Epithelial cell of proximal tubule (primary cell): ENCODE data around the gene IMPG1. TPM values are rescaled to one million over a fixed set of nuclear protein-coding genes. Genes with fewer than 3 reads are reported as not detected.

Experiments
- DNase-seq: peaks from one replicate; pipeline ENCODE4 v3.0.0-alpha.2; 2011; ENCODE audit warnings: low read depth
- H3K4me3 ChIP-seq: 2 replicates; pipeline ENCODE4 v1.5.1; 2011; ENCODE audit warnings: low read depth, mild to moderate bottlenecking, low read length
- CTCF ChIP-seq: conservative IDR thresholded peaks from 2 replicates; pipeline ENCODE4 v1.5.1; 2012; ENCODE audit warnings: low read depth, mild to moderate bottlenecking, low read length
- total RNA-seq: library from RNA; depleted of rRNA; stranded (reverse); fragments of >200 nt; gene quantifications from 2 replicates; pipeline ENCODE4 v1.2.3, GENCODE V29; 2015

The IMPG1 gene
- total RNA-seq, 1 donor from 2014 or later: not detected

- no peak for TF ChIP-seq CTCF
- H3K4me3 ChIP-seq: no peak overlapping the region
- no peak for DNase-seq
Observed at GRCh38 chr6:75993236-75994162, 79.0 kb downstream of the IMPG1 start.

- no peak overlapping the region for H3K4me3 ChIP-seq
- DNase-seq: no peak
- TF ChIP-seq CTCF: no peak
Observed at GRCh38 chr6:75991941-75992340, 80.5 kb downstream of the IMPG1 start.

- no peak for TF ChIP-seq CTCF
- DNase-seq: no peak
- H3K4me3 ChIP-seq: no peak overlapping the region
Observed at GRCh38 chr6:75986935-75987334, 85.5 kb downstream of the IMPG1 start.

- no peak for TF ChIP-seq CTCF
- no peak for DNase-seq
- no peak overlapping the region for H3K4me3 ChIP-seq
Observed at GRCh38 chr6:75975904-75976303, 96.6 kb downstream of the IMPG1 start.

- no peak for TF ChIP-seq CTCF
- DNase-seq: no peak
Observed at GRCh38 chr6:75970093-75970492, 102.4 kb downstream of the IMPG1 start.

GRCh38 chr6:75968143-75968542, 104.3 kb downstream of the IMPG1 start:
- H3K4me3 ChIP-seq: no peak overlapping the region
- no peak for DNase-seq
- no peak for TF ChIP-seq CTCF

More at GRCh38 chr6:75970093-75970492, 102.4 kb downstream of the IMPG1 start:
- no peak overlapping the region for H3K4me3 ChIP-seq

GRCh38 chr6:75963569-75963968, 108.9 kb downstream of the IMPG1 start:
- no peak for TF ChIP-seq CTCF

More at GRCh38 chr6:75963569-75963968, 108.9 kb downstream of the IMPG1 start:
- DNase-seq: no peak
- H3K4me3 ChIP-seq: no peak overlapping the region
